ENCODE data around the gene BRD7. TPM values are rescaled to one million over a fixed set of nuclear protein-coding genes. Genes with fewer than 3 reads are reported as not detected.

The BRD7 gene
- total RNA-seq, 1 donor from 2014 or later = 33.2 TPM

DNA sequence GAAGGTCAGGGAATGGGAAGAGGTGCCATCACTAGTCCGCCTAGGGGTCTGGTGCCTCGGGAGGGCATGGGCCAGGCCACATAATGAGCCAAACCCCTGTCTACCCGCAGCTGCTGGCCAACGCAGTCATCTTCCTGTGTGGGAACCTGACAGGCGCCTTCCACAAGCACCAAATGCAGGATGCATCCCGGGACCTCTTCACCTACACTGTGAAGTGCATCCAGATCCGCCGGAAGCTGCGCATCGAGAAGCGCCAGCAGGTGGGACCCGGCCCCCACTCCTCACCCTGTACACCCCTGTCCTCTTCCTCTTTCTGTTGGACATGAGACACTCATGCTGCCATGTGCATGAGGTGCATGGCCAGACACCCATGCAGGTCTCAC, 76.2 kb downstream of the BRD7 start:
- TF ChIP-seq, protein P1, sequence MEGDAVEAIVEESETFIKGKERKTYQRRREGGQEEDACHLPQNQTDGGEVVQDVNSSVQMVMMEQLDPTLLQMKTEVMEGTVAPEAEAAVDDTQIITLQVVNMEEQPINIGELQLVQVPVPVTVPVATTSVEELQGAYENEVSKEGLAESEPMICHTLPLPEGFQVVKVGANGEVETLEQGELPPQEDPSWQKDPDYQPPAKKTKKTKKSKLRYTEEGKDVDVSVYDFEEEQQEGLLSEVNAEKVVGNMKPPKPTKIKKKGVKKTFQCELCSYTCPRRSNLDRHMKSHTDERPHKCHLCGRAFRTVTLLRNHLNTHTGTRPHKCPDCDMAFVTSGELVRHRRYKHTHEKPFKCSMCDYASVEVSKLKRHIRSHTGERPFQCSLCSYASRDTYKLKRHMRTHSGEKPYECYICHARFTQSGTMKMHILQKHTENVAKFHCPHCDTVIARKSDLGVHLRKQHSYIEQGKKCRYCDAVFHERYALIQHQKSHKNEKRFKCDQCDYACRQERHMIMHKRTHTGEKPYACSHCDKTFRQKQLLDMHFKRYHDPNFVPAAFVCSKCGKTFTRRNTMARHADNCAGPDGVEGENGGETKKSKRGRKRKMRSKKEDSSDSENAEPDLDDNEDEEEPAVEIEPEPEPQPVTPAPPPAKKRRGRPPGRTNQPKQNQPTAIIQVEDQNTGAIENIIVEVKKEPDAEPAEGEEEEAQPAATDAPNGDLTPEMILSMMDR (IDR thresholded peaks at IDR 0.05; ENCODE audit: insufficient read depth, low read length, severe bottlenecking) = no peak
- FAIRE-seq (no peak), DNase-seq (ENCODE audit: low read depth) (no peak)
- peaks cover 17% of the 10 kb centered on the region for H3K36me3 ChIP-seq (ENCODE audit: control insufficient read depth, insufficient read depth, low read length)
- H3K27me3 ChIP-seq (ENCODE audit: control insufficient read depth, insufficient read depth, low read length) = no peaks in the 10 kb centered on the region
- no peak overlapping the region for H3K4me3 ChIP-seq (ENCODE audit: low read depth, low read length)

DNA sequence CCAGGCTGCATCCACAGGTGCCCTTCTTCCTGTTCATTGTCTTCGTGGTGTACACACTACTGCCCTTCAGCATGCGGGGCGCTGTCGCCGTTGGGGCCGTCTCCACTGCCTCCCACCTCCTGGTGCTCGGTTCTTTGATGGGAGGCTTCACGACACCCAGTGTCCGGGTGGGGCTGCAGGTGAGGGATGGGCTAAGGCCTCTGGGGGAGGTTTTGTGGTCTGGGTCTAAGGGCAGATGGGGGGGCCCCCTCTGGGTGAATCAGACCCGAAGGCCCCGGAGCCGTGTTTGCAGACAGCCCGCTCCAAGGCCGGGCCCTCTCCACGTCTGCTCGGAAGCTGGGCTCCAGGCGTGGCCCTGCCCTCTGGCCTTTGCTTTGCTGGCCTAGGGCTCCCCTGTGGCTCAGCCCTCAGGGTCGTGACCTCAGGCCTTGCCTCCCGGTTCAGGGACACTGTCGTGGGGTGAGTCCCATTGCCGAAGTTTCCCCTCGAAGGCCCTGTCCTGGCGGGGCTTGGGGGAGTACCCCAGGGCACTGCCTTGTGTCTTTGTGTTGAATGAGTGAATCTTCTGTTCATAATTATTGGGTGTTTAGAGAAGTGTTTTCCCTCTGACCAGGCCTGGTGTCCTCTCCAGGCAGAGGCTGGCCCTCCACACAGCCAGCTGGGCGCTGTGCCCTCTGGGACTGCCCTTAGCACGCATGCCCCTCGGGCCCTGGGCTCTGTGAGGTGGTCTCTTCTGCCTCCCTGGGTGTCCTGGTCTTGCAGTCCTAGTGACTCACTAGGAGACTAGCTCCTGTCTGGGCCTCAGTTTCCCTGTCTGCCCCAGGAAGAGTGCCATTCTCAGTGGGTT, 76.8 kb downstream of the BRD7 start:
- no peak for DNase-seq (ENCODE audit: low read depth)
- no peak for FAIRE-seq
- Histone ChIP-seq H3K27me3 (ENCODE audit: control insufficient read depth, insufficient read depth, low read length) (no peaks in the 10 kb centered on the region), H3K4me3 (ENCODE audit: low read depth, low read length) (no peak overlapping the region), H3K36me3 (ENCODE audit: control insufficient read depth, insufficient read depth, low read length) (peaks cover 17% of the 10 kb centered on the region)
- TF ChIP-seq, protein P1 (IDR thresholded peaks at IDR 0.05; ENCODE audit: insufficient read depth, low read length, severe bottlenecking) = no peak

DNA sequence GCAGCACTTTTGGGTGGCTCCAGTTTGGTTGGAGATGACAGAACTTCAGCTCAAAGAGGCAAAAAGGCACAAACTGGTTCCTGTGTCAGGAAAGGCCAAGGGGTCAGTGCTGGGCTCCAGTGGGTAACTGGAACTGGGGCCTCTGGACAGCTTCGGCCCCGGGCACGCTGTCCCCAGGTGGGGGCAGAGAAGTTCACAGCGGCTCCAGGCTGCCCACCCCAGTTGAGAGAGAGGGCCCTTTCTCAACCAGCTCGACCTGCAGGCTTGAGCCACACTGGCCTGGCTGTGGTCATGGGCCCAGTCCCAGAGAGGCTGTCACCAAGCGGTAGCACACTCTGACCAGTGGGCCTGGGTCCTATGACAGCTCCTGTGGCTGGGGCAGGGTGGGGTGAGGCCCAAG, 77.9 kb downstream of the BRD7 start:
- no peak for DNase-seq (ENCODE audit: low read depth)
- Histone ChIP-seq H3K36me3 (ENCODE audit: control insufficient read depth, insufficient read depth, low read length) (peaks cover 19% of the 10 kb centered on the region), H3K4me3 (ENCODE audit: low read depth, low read length) (no peak overlapping the region), H3K27me3 (ENCODE audit: control insufficient read depth, insufficient read depth, low read length) (no peaks in the 10 kb centered on the region)
- TF ChIP-seq, protein P1 (IDR thresholded peaks at IDR 0.05; ENCODE audit: insufficient read depth, low read length, severe bottlenecking) = no peak
- FAIRE-seq = no peak

DNA sequence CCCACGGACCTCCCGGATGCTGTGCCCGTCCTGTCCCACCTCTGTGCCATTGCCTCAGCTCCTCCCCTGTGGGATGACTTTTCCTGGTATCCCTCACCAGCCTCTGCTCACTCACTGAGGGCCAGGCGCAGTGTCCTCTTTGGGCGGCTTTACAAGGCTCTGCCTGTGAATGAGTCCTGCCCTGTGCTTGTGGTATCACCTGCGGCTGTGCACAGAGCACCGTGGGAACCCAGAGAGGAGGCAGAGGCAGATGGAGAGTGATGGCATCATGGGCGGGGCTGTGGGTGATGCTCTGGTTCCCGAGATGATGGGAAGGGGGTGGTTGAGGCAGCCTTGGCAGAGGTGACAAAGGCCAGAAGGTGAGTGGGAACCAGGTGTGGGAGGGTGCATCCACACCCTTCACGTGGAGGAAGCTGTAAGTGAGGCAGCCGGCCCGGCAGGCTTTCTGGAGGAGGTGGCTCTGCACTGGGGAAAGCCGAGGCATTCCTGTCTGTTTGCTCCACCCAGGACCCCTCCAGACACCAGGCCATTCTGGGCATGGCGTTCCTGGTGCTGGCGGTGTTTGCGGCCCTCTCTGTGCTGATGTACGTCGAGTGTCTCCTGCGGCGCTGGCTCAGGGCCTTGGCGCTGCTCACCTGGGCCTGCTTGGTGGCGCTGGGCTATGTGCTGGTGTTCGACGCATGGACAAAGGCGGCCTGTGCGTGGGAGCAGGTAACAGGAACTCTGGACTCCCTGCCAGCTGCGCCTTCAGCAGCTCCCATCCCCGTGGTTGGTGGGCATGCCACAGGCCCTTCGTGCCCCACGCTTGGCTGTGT, 78.6 kb downstream of the BRD7 start:
- peak; percentile 28 for FAIRE-seq
- Histone ChIP-seq H3K27me3 (ENCODE audit: control insufficient read depth, insufficient read depth, low read length) (no peaks in the 10 kb centered on the region), H3K4me3 (ENCODE audit: low read depth, low read length) (no peak overlapping the region), H3K36me3 (ENCODE audit: control insufficient read depth, insufficient read depth, low read length) (peaks cover 19% of the 10 kb centered on the region)
- no peak for DNase-seq (ENCODE audit: low read depth)
- TF ChIP-seq, protein P1 (IDR thresholded peaks at IDR 0.05; ENCODE audit: insufficient read depth, low read length, severe bottlenecking) = no peak

DNA sequence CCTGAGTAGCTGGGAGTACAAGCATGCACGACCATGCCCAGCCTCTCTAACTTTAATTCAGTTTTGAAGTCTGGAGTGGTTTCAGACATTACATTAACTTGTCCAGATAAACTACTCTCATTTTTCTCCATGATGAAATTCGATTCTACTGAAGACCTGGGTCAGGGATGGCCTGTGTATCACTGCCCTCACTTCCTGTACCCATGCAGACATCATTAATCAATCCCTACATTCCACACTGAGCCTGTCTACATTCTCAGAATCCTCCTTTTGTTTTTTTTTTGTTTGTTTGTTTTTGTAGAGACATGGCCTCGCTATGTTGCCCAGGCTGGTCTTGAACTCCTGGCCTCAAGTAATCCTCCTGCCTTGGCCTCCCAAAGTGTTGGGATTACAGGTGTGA, 79.9 kb downstream of the BRD7 start:
- H3K27me3 ChIP-seq (ENCODE audit: control insufficient read depth, insufficient read depth, low read length) = no peaks in the 10 kb centered on the region
- FAIRE-seq = no peak
- DNase-seq (ENCODE audit: low read depth) = no peak
- TF ChIP-seq, protein P1 (IDR thresholded peaks at IDR 0.05; ENCODE audit: insufficient read depth, low read length, severe bottlenecking) = no peak
- H3K4me3 ChIP-seq (ENCODE audit: low read depth, low read length) = no peak overlapping the region
- peaks cover 11% of the 10 kb centered on the region for H3K36me3 ChIP-seq (ENCODE audit: control insufficient read depth, insufficient read depth, low read length)
